ENCODE data around the gene MPRIP.
"Not testable (repeated sequence)": the region's sequence is repeated elsewhere in the genome, so short reads cannot be mapped to it uniquely, and the experiment has no call there.

MPRIP gene

GRCh38 chr17:17129466-17129865 is 87.2 kb downstream of the MPRIP start:
- TF ChIP-seq, protein P1, sequence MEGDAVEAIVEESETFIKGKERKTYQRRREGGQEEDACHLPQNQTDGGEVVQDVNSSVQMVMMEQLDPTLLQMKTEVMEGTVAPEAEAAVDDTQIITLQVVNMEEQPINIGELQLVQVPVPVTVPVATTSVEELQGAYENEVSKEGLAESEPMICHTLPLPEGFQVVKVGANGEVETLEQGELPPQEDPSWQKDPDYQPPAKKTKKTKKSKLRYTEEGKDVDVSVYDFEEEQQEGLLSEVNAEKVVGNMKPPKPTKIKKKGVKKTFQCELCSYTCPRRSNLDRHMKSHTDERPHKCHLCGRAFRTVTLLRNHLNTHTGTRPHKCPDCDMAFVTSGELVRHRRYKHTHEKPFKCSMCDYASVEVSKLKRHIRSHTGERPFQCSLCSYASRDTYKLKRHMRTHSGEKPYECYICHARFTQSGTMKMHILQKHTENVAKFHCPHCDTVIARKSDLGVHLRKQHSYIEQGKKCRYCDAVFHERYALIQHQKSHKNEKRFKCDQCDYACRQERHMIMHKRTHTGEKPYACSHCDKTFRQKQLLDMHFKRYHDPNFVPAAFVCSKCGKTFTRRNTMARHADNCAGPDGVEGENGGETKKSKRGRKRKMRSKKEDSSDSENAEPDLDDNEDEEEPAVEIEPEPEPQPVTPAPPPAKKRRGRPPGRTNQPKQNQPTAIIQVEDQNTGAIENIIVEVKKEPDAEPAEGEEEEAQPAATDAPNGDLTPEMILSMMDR (IDR thresholded peaks at IDR 0.05; ENCODE audit: borderline replicate concordance, insufficient read depth, low read depth, low read length) = no peak
- H3K4me3 ChIP-seq (ENCODE audit: low read depth, low read length) = no peak overlapping the region

DNA sequence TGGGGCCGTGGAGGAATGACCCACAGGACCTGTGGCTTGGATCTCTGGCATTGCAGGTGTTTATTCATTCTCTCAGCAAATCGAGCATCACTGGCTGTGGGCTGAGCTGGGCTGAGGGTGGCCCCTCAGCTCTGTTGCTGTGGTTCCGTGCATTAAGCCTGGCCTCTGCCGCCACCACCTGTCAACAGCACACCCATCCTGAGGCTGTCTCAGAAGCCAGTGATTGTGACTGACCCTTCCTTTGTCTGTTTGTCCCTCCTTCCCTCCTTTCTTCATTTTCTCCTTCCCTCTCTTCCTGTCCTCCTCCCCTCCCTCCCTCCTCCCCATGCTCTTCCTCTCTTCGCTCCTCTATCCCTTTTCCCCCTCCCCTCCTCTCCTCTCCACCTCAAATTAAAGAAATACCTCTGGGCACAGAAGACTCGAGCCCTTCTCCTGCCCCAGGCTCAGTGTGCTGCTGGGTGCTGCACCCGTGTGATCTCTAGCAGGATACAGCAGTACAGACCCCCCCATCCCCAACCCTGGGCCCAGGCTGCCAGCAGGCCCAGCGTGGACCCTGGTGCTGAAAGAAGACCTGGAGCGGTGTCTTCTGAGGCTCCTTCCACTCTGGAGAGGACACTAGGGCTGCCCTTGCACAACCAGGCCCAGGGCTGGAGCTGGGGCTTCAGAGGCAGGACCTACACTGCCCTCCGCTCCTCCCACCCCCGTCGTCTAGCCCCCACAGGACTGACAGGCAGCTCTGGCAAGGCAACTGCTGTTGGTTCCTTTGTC is 88.0 kb downstream of the MPRIP start:
- no peak overlapping the region for H3K4me3 ChIP-seq (ENCODE audit: low read depth, low read length)
- TF ChIP-seq, protein P1 (IDR thresholded peaks at IDR 0.05; ENCODE audit: borderline replicate concordance, insufficient read depth, low read depth, low read length) = no peak

- H3K4me3 ChIP-seq (ENCODE audit: low read depth, low read length) = no peak overlapping the region
- TF ChIP-seq, protein P1 (IDR thresholded peaks at IDR 0.05; ENCODE audit: borderline replicate concordance, insufficient read depth, low read depth, low read length) = no peak
Measured at GRCh38 chr17:17131839-17132238, 89.6 kb downstream of the MPRIP start.

DNA sequence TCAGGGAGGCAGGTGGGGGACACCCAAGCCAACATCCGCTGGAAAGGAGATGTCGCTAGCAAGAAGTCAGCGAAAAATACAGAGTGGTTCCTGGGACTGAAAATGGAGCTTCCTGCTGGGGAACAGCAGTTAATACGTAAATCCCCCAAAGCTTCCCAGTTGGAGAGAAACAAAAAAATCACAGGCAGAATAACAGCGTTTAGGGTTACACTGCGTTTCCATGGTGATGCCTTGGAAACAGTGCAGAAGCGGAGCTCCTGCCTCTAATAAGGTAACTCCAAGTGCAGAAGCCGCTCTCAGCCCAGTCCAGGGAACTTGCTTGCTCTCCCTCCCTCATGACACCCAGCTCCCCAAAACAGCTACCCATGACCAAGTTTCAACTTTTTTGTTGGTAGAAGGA is 90.5 kb downstream of the MPRIP start:
- no peak overlapping the region for H3K4me3 ChIP-seq (ENCODE audit: low read depth, low read length)
- TF ChIP-seq, protein P1 (IDR thresholded peaks at IDR 0.05; ENCODE audit: borderline replicate concordance, insufficient read depth, low read depth, low read length) = no peak

DNA sequence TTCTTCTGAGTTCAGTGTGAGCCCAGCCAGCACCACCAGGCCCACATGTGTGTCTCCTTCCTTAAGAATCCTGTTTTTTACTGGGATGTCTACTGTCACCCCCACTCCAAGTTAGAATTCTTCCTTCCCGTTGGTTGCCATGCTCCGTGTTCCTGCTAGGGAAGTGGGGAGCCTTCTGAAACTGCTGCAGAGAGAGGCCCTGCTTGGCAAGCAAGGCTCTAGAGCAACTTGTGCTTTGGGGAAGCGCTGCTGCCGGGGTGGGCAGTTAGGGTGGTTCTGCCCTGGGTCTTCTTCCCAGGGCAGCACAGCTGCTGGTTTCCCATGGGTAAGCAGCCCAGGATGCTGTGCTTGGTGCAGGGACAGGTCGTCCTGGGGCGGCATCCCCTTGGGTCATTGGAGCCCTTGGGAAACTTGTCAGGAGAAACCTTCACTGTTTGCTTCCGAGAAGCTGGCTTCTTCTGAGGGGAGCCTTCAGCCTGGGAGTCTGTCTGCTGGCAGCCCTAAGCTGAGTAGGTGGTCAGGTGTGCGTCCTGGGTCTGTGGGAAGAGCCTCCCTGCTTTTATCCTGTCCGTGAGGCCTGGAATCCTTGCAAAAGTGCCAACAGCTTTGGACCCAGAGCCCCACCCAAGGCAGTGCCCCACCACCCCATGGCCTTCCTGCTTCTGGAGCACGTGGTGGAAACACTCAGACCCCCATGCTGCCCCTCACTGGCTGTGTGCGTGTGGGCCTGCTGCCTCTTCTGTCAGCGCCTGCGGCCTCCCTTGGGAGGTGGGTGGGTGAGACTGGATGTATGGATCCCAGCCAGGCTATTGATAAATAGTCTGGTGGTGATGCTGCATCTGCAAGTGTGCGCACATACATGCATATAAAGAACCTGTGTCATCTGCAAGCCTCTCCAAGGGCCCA is 92.0 kb downstream of the MPRIP start:
- no peak overlapping the region for H3K4me3 ChIP-seq (ENCODE audit: low read depth, low read length)
- TF ChIP-seq, protein P1 (IDR thresholded peaks at IDR 0.05; ENCODE audit: borderline replicate concordance, insufficient read depth, low read depth, low read length) = no peak

GRCh38 chr17:17134957-17135333 is 92.7 kb downstream of the MPRIP start:
- TF ChIP-seq, protein P1 (IDR thresholded peaks at IDR 0.05; ENCODE audit: borderline replicate concordance, insufficient read depth, low read depth, low read length) = no peak
- no peak overlapping the region for H3K4me3 ChIP-seq (ENCODE audit: low read depth, low read length)

GRCh38 chr17:17136221-17136620 is 94.0 kb downstream of the MPRIP start:
- H3K4me3 ChIP-seq (ENCODE audit: low read depth, low read length) = not testable (repeated sequence)
